Activated CD8-positive, alpha-beta T cell treated with anti-CD3 and anti-CD28 coated beads for 36 hours (primary cell): Measurements from ENCODE around the gene FNDC7. TPM values are rescaled to one million over a fixed set of nuclear protein-coding genes. Genes with fewer than 3 reads are reported as not detected.

Source experiments
- ATAC-seq: fragments of 200-7000 bp; cut with Tn5 transposase; one replicate; pipeline ENCODE4 v1.10.0; 2021; ENCODE audit warnings: mild to moderate bottlenecking, moderate library complexity
- CTCF ChIA-PET: fragments of 350-600 bp; sonication (Branson Sonifier 250); formaldehyde crosslinking; loops from one replicate; lab custom pipeline; 2021; ENCODE audit warnings: antibody characterized with exemption; lab: Charles Lee
- POLR2A ChIA-PET: fragments of 350-600 bp; sonication (Branson Sonifier 250); formaldehyde crosslinking; loops from one replicate; lab custom pipeline; 2021; ENCODE audit warnings: antibody characterized with exemption; lab: Charles Lee
- DNase-seq: peaks from one replicate; pipeline ENCODE4 v3.0.0-alpha.2; 2020
- H3K27ac Mint-ChIP-seq: one replicate; pipeline ENCODE4 v1.8.0; 2021; ENCODE audit warnings: mild to moderate bottlenecking, mixed read lengths
- H3K27me3 Mint-ChIP-seq: one replicate; pipeline ENCODE4 v1.8.0; 2021; ENCODE audit warnings: mixed read lengths
- H3K36me3 Mint-ChIP-seq: one replicate; pipeline ENCODE4 v1.8.0; 2021; ENCODE audit warnings: low read depth, mixed read lengths
- H3K4me1 Mint-ChIP-seq: one replicate; pipeline ENCODE4 v1.8.0; 2021; ENCODE audit warnings: low read depth, mixed read lengths
- H3K4me3 Mint-ChIP-seq: one replicate; pipeline ENCODE4 v1.8.0; 2021; ENCODE audit warnings: mild to moderate bottlenecking, moderate library complexity, mixed read lengths
- H3K9me3 Mint-ChIP-seq: one replicate; pipeline ENCODE4 v1.8.0; 2021; ENCODE audit warnings: mixed read lengths
- CTCF ChIP-seq: fragments of 200-600 bp; IDR thresholded peaks from one replicate; pipeline ENCODE4 v1.8.0; 2022; ENCODE audit warnings: antibody characterized with exemption, mild to moderate bottlenecking
- intact Hi-C: fragments of 100-400 bp; cut with micrococcal nuclease; formaldehyde crosslinking; loops from one replicate; pipeline ENCODE4 v1.10.0; 2022
- total RNA-seq, 2 experiments: library from RNA; stranded (reverse); gene quantifications; one replicate each; pipeline ENCODE4 v1.2.3, GENCODE V29; 2021

The FNDC7 gene
- total RNA-seq, 2 experiments from 2014 or later: 0.20 TPM; not detected in 1

GRCh38 chr1:108722292-108722691 lies 9.6 kb downstream of the FNDC7 start:
- TF ChIP-seq CTCF: no peak
- ChIA-PET CTCF (no interaction called here), POLR2A (interaction anchor here (1.9 kb wide), 1 partner anchor 13 kb away, joined by 5 read pairs; no protein-coding TSS in a partner anchor)
- intact Hi-C loops: no loop called here
- Mint-ChIP-seq H3K4me3 (no peak overlapping the region), H3K9me3 (no peaks in the 10 kb centered on the region), H3K36me3 (no peaks in the 10 kb centered on the region), H3K4me1 (no peaks in the 10 kb centered on the region), H3K27ac (no peak overlapping the region), H3K27me3 (peaks cover under 1% of the 10 kb centered on the region)
- DNase-seq (no peak), ATAC-seq (no peak)

- Mint-ChIP-seq H3K27me3 (peaks cover 2% of the 10 kb centered on the region), H3K36me3 (no peaks in the 10 kb centered on the region), H3K4me3 (no peak overlapping the region), H3K4me1 (no peaks in the 10 kb centered on the region), H3K9me3 (no peaks in the 10 kb centered on the region), H3K27ac (no peak overlapping the region)
- TF ChIP-seq CTCF: no peak
- ATAC-seq (no peak), DNase-seq (no peak)
- intact Hi-C loops: no loop called here
- ChIA-PET POLR2A (no interaction called here), CTCF (no interaction called here)
Observed at GRCh38 chr1:108725906-108726305, 13.2 kb downstream of the FNDC7 start.

GRCh38 chr1:108728327-108728923 lies 15.7 kb downstream of the FNDC7 start:
- intact Hi-C loops: no loop called here
- ChIA-PET POLR2A (interaction anchor here (0.9 to 1.5 kb wide), 2 partner anchors 10 to 37 kb away, joined by 3 to 4 read pairs; partner anchors contain the start of gene PRPF38B), CTCF (no interaction called here)
- H3K27me3 Mint-ChIP-seq: peaks cover 2% of the 10 kb centered on the region
- no peaks in the 10 kb centered on the region for H3K9me3 Mint-ChIP-seq
- H3K4me3 Mint-ChIP-seq: no peak overlapping the region
- TF ChIP-seq CTCF: no peak
- no peaks in the 10 kb centered on the region for H3K36me3 Mint-ChIP-seq
- DNase-seq (no peak), ATAC-seq (no peak)
- no peak overlapping the region for H3K27ac Mint-ChIP-seq
- H3K4me1 Mint-ChIP-seq: no peaks in the 10 kb centered on the region

GRCh38 chr1:108729481-108729880 lies 16.8 kb downstream of the FNDC7 start:
- no peak for DNase-seq
- ATAC-seq: no peak
- H3K27me3 Mint-ChIP-seq: peaks cover 2% of the 10 kb centered on the region
- ChIA-PET POLR2A (interaction anchor here (1.1 kb wide), 1 partner anchor 232 kb away, joined by 3 read pairs; no protein-coding TSS in a partner anchor), CTCF (no interaction called here)
- H3K9me3 Mint-ChIP-seq: no peaks in the 10 kb centered on the region
- no peak for TF ChIP-seq CTCF
- intact Hi-C loops: no loop called here
- no peaks in the 10 kb centered on the region for H3K36me3 Mint-ChIP-seq
- no peaks in the 10 kb centered on the region for H3K4me1 Mint-ChIP-seq
- H3K4me3 Mint-ChIP-seq: no peak overlapping the region
- H3K27ac Mint-ChIP-seq: no peak overlapping the region

GRCh38 chr1:108732398-108732797 lies 19.7 kb downstream of the FNDC7 start:
- TF ChIP-seq CTCF: no peak
- H3K4me3 Mint-ChIP-seq: no peak overlapping the region
- ATAC-seq (no peak), DNase-seq (no peak)
- CTCF ChIA-PET: no interaction called here
- no peaks in the 10 kb centered on the region for H3K36me3 Mint-ChIP-seq
- H3K4me1 Mint-ChIP-seq: no peaks in the 10 kb centered on the region
- POLR2A ChIA-PET: no interaction called here
- no peak overlapping the region for H3K27ac Mint-ChIP-seq
- H3K27me3 Mint-ChIP-seq: peaks cover under 1% of the 10 kb centered on the region
- no peaks in the 10 kb centered on the region for H3K9me3 Mint-ChIP-seq
- intact Hi-C loops: no loop called here
